MM.1S (cell line): ENCODE measurements around the gene PRSS2.

Experiments used
- DNase-seq: peaks from one replicate; pipeline ENCODE4 v3.0.0-alpha.2; 2015
- H2AFZ ChIP-seq: fragments of 300-600 bp; sonication (generic); 2 replicates; pipeline ENCODE4 v1.6.0; 2016; ENCODE audit warnings: antibody characterized with exemption, low read length
- H3F3A ChIP-seq: fragments of 300-600 bp; sonication (generic); 2 replicates; pipeline ENCODE4 v1.6.1; 2016; ENCODE audit warnings: mild to moderate bottlenecking, antibody characterized with exemption, low read length, moderate library complexity, mixed read lengths; ENCODE audit not compliant: insufficient read depth
- H3K27ac ChIP-seq: fragments of 300-600 bp; sonication (generic); 2 replicates; pipeline ENCODE4 v1.5.1; 2016; ENCODE audit warnings: mild to moderate bottlenecking, low read length
- H3K27me3 ChIP-seq: fragments of 300-600 bp; sonication (generic); replicated peaks from 2 replicates; pipeline ENCODE4 v1.6.0; 2016; ENCODE audit warnings: low read length; ENCODE audit not compliant: insufficient read depth
- H3K36me3 ChIP-seq: fragments of 300-600 bp; sonication (generic); replicated peaks from 2 replicates; pipeline ENCODE4 v1.6.1; 2016; ENCODE audit warnings: mild to moderate bottlenecking, low read length, mixed read lengths; ENCODE audit not compliant: insufficient read depth
- H3K4me1 ChIP-seq: fragments of 300-600 bp; sonication (generic); 2 replicates; pipeline ENCODE4 v1.6.1; 2016; ENCODE audit warnings: low read length, mixed read lengths
- H3K4me2 ChIP-seq: fragments of 300-600 bp; sonication (generic); 2 replicates; pipeline ENCODE4 v1.6.0; 2016; ENCODE audit warnings: low read depth, low read length
- H3K4me3 ChIP-seq: fragments of 300-600 bp; sonication (generic); 2 replicates; pipeline ENCODE4 v1.5.1; 2016; ENCODE audit warnings: low read length, mixed read lengths
- H3K79me2 ChIP-seq: fragments of 300-600 bp; sonication (generic); 2 replicates; pipeline ENCODE4 v1.6.1; 2016; ENCODE audit warnings: mixed run types, low read length, mixed read lengths
- H3K9ac ChIP-seq: fragments of 300-600 bp; sonication (generic); 2 replicates; pipeline ENCODE4 v1.6.1; 2016; ENCODE audit warnings: low read length, mixed read lengths
- H3K9me2 ChIP-seq: fragments of 300-600 bp; sonication (generic); replicated peaks from 2 replicates; pipeline ENCODE4 v1.6.1; 2016; ENCODE audit warnings: mild to moderate bottlenecking, low read length, mixed read lengths; ENCODE audit not compliant: insufficient read depth
- H3K9me3 ChIP-seq: fragments of 300-600 bp; sonication (generic); replicated peaks from 2 replicates; pipeline ENCODE4 v1.6.1; 2016; ENCODE audit warnings: mild to moderate bottlenecking, low read length, mixed read lengths; ENCODE audit not compliant: insufficient read depth
- H4K20me1 ChIP-seq: fragments of 300-600 bp; sonication (generic); 2 replicates; pipeline ENCODE4 v1.6.1; 2016; ENCODE audit warnings: mild to moderate bottlenecking, low read length, moderate library complexity, mixed read lengths; ENCODE audit not compliant: insufficient read depth
- EZH2 ChIP-seq: fragments of 300-600 bp; sonication (generic); optimal IDR thresholded peaks from 2 replicates; pipeline ENCODE3; 2017; ENCODE audit warnings: low read depth, mild to moderate bottlenecking, antibody characterized with exemption, low read length, mixed read lengths
- EZH2phosphoT487 ChIP-seq: fragments of 300-600 bp; sonication (generic); IDR thresholded peaks from 2 replicates; pipeline ENCODE4 v1.6.1; 2018; ENCODE audit warnings: antibody characterized with exemption, low read length
- TF ChIP-seq, protein P1 (sequence below): fragments of 300-600 bp; sonication (generic); IDR thresholded peaks from 2 replicates; pipeline ENCODE4 v1.5.1; 2016; ENCODE audit warnings: antibody characterized with exemption, low read length, mixed read lengths

PRSS2 gene

DNA sequence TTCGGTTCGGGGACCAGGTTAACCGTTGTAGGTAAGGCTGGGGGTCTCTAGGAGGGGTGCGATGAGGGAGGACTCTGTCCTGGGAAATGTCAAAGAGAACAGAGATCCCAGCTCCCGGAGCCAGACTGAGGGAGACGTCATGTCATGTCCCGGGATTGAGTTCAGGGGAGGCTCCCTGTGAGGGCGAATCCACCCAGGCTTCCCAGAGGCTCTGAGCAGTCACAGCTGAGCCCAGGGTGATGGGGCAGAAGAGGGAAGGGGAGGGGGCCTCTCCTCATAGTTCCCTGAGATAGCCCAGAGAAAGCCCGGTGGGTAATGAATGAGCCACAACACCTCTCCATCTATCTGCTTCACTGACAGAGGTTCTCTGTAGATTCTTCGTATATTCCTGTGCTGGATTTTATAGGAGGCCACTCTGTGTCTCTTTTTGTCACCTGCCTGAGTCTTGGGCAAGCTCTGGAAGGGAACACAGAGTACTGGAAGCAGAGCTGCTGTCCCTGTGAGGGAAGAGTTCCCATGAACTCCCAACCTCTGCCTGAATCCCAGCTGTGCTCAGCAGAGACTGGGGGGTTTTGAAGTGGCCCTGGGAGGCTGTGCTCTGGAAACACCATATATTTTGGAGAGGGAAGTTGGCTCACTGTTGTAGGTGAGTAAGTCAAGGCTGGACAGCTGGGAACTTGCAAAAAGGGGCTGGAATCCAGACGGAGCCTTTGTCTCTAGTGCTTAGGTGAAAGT is 16.4 kb downstream of the PRSS2 start:
- H3K27me3 ChIP-seq, result no peaks in the 10 kb centered on the region
- H3F3A ChIP-seq, result no peaks in the 10 kb centered on the region
- H3K9me2 ChIP-seq, result no peaks in the 10 kb centered on the region
- H3K4me1 ChIP-seq, result peaks cover 7% of the 10 kb centered on the region; the same call in 1 of the 2 replicates
- TF ChIP-seq, protein P1, sequence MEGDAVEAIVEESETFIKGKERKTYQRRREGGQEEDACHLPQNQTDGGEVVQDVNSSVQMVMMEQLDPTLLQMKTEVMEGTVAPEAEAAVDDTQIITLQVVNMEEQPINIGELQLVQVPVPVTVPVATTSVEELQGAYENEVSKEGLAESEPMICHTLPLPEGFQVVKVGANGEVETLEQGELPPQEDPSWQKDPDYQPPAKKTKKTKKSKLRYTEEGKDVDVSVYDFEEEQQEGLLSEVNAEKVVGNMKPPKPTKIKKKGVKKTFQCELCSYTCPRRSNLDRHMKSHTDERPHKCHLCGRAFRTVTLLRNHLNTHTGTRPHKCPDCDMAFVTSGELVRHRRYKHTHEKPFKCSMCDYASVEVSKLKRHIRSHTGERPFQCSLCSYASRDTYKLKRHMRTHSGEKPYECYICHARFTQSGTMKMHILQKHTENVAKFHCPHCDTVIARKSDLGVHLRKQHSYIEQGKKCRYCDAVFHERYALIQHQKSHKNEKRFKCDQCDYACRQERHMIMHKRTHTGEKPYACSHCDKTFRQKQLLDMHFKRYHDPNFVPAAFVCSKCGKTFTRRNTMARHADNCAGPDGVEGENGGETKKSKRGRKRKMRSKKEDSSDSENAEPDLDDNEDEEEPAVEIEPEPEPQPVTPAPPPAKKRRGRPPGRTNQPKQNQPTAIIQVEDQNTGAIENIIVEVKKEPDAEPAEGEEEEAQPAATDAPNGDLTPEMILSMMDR, result no peak
- H3K4me3 ChIP-seq, result no peak overlapping the region
- DNase-seq, result no peak
- H3K27ac ChIP-seq, result no peak overlapping the region
- no peaks in the 10 kb centered on the region for H3K36me3 ChIP-seq
- no peaks in the 10 kb centered on the region for H3K79me2 ChIP-seq
- no peak overlapping the region for H3K4me2 ChIP-seq
- H3K9me3 ChIP-seq, result no peaks in the 10 kb centered on the region
- no peak overlapping the region for H3K9ac ChIP-seq
- H2AFZ ChIP-seq, result no peak overlapping the region
- no peaks in the 10 kb centered on the region for H4K20me1 ChIP-seq

DNA sequence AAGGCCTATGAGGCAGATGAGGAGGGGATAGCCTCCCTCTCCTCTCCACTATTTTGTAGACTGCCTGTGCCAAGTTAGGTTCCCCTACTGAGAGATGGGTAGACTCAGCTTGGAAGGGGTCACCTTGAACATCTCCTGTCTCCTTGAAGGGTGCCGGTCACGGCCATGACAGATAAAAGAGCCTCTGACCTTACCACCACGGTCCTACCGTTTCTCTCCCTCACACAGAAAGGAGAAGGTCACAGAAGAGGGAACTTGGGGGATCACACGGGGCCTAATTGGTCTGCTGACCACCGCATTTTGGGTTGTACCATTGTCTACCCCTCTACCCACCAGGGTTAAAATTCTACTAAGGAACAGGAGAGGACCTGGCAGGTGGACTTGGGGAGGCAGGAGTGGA is 17.0 kb downstream of the PRSS2 start:
- TF ChIP-seq EZH2phosphoT487, result no peak
- no peaks in the 10 kb centered on the region for H3K36me3 ChIP-seq

DNA sequence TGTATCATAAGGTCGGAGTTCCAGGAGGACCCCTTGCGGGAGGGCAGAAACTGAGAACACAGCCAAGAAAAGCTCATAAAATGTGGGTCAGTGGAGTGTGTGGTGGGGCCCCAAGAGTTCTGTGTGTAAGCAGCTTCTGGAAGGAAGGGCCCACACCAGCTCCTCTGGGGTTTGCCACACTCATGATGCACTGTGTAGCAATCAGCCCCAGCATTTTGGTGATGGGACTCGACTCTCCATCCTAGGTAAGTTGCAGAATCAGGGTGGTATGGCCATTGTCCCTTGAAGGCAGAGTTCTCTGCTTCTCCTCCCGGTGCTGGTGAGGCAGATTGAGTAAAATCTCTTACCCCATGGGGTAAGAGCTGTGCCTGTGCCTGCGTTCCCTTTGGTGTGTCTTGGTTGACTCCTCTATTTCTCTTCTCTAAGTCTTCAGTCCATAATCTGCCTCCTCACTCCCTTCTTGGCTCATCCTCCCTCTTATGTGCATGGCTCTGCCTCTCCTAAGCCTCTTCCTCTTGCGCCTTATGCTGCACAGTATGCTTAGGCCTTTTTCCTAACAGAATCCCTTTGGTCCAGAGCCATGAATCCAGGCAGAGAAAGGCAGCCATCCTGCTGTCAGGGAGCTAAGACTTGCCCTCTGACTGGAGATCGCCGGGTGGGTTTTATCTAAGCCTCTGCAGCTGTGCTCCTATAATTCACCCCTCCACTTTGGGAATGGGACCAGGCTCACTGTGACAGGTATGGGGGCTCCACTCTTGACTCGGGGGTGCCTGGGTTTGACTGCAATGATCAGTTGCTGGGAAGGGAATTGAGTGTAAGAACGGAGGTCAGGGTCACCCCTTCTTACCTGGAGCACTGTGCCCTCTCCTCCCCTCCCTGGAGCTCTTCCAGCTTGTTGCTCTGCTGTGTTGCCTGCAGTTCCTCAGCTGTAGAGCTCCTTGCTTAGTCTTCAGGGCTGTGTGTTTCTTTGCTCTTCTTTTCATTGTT is 17.8 kb downstream of the PRSS2 start:
- H3K27me3 ChIP-seq, result no peaks in the 10 kb centered on the region
- TF ChIP-seq EZH2 (no peak), EZH2phosphoT487 (no peak)
- TF ChIP-seq, protein P1, result no peak
- H3K36me3 ChIP-seq, result no peaks in the 10 kb centered on the region
- DNase-seq, result no peak
- no peaks in the 10 kb centered on the region for H4K20me1 ChIP-seq
- H3K9ac ChIP-seq, result no peak overlapping the region
- no peak overlapping the region for H3K27ac ChIP-seq
- H3K4me3 ChIP-seq, result no peak overlapping the region
- no peaks in the 10 kb centered on the region for H3F3A ChIP-seq
- H3K9me2 ChIP-seq, result no peaks in the 10 kb centered on the region
- H3K4me1 ChIP-seq, result peaks cover 7% of the 10 kb centered on the region; the same call in 1 of the 2 replicates
- no peaks in the 10 kb centered on the region for H3K9me3 ChIP-seq
- no peak overlapping the region for H3K4me2 ChIP-seq
- H2AFZ ChIP-seq, result no peak overlapping the region
- H3K79me2 ChIP-seq, result no peaks in the 10 kb centered on the region

More for the DNA sequence above, 17.0 kb downstream of the PRSS2 start:
- Histone ChIP-seq H3K9ac (no peak overlapping the region), H3K9me3 (no peaks in the 10 kb centered on the region), H3K27ac (no peak overlapping the region), H4K20me1 (no peaks in the 10 kb centered on the region), H3K27me3 (no peaks in the 10 kb centered on the region), H3F3A (no peaks in the 10 kb centered on the region), H3K9me2 (no peaks in the 10 kb centered on the region), H2AFZ (no peak overlapping the region), H3K4me1 (peaks cover 7% of the 10 kb centered on the region; the same call in 1 of the 2 replicates), H3K4me2 (no peak overlapping the region), H3K79me2 (no peaks in the 10 kb centered on the region), H3K4me3 (no peak overlapping the region)
- no peak for DNase-seq
